H9 (cell line): ENCODE data around the gene G3BP2. TPM values are rescaled to one million over a fixed set of nuclear protein-coding genes. Genes with fewer than 3 reads are reported as not detected.

ENCODE experiments used
- DNase-seq: peaks from one replicate; pipeline ENCODE4 v3.0.0-alpha.2; 2017
- H2AFZ ChIP-seq: one replicate; pipeline ENCODE4 v1.6.1; 2013; ENCODE audit warnings: mild to moderate bottlenecking, low read length, control low read depth, moderate library complexity
- H2AK5ac ChIP-seq: 2 replicates; pipeline ENCODE4 v1.6.1; 2013; ENCODE audit warnings: low read length, control low read depth, mixed read lengths; ENCODE audit not compliant: insufficient read length
- H2BK120ac ChIP-seq: one replicate; pipeline ENCODE4 v1.6.1; 2013; ENCODE audit warnings: low read depth, mild to moderate bottlenecking, low read length, control low read depth, inconsistent platforms; ENCODE audit not compliant: poor library complexity, severe bottlenecking
- H2BK12ac ChIP-seq: 2 replicates; pipeline ENCODE4 v1.6.1; 2013; ENCODE audit warnings: low read length, control low read depth, mixed read lengths, low read depth; ENCODE audit not compliant: insufficient read length
- H2BK15ac ChIP-seq: 2 replicates; pipeline ENCODE4 v1.6.1; 2013; ENCODE audit warnings: low read depth, low read length, control low read depth
- H2BK20ac ChIP-seq: one replicate; pipeline ENCODE4 v1.6.1; 2013; ENCODE audit warnings: low read depth, mild to moderate bottlenecking, low read length, control low read depth, inconsistent platforms; ENCODE audit not compliant: poor library complexity, severe bottlenecking
- H2BK5ac ChIP-seq: 2 replicates; pipeline ENCODE4 v1.6.1; 2013; ENCODE audit warnings: low read length, control low read depth, mixed read lengths; ENCODE audit not compliant: insufficient read length
- H3K14ac ChIP-seq: 2 replicates; pipeline ENCODE4 v1.6.1; 2013; ENCODE audit warnings: low read length, control low read depth; ENCODE audit not compliant: insufficient read depth
- H3K18ac ChIP-seq: 2 replicates; pipeline ENCODE4 v1.6.1; 2013; ENCODE audit warnings: low read depth, mild to moderate bottlenecking, mixed read lengths, low read length, control low read depth; ENCODE audit not compliant: insufficient read length
- H3K23ac ChIP-seq: 2 replicates; pipeline ENCODE4 v1.6.1; 2013; ENCODE audit warnings: low read length, control low read depth, mixed read lengths, low read depth; ENCODE audit not compliant: insufficient read length
- H3K23me2 ChIP-seq: 2 replicates; pipeline ENCODE4 v1.6.1; 2013; ENCODE audit warnings: low read depth, mild to moderate bottlenecking, mixed read lengths, low read length, control low read depth; ENCODE audit not compliant: insufficient read length, poor library complexity, severe bottlenecking
- H3K27ac ChIP-seq: 2 replicates; pipeline ENCODE4 v1.5.1; 2013; ENCODE audit warnings: low read length, control low read depth, mixed read lengths, low read depth; ENCODE audit not compliant: insufficient read length
- H3K27me3 ChIP-seq: 2 replicates; pipeline ENCODE4 v1.6.1; 2013; ENCODE audit warnings: low read length, control low read depth, inconsistent platforms; ENCODE audit not compliant: insufficient read depth
- H3K4ac ChIP-seq: 2 replicates; pipeline ENCODE4 v1.6.1; 2013; ENCODE audit warnings: low read depth, mild to moderate bottlenecking, control low read depth, inconsistent platforms, low read length, moderate library complexity
- H3K4me1 ChIP-seq: 2 replicates; pipeline ENCODE4 v1.6.1; 2013; ENCODE audit warnings: low read length, control low read depth, inconsistent platforms; ENCODE audit not compliant: insufficient read depth
- H3K4me2 ChIP-seq: 2 replicates; pipeline ENCODE4 v1.6.1; 2013; ENCODE audit warnings: low read length, control low read depth, mixed read lengths; ENCODE audit not compliant: insufficient read length, insufficient read depth
- H3K56ac ChIP-seq: 2 replicates; pipeline ENCODE4 v1.6.1; 2013; ENCODE audit warnings: low read depth, mild to moderate bottlenecking, mixed read lengths, low read length, control low read depth; ENCODE audit not compliant: insufficient read length
- H3K79me1 ChIP-seq: 2 replicates; pipeline ENCODE4 v1.6.1; 2013; ENCODE audit warnings: low read depth, mild to moderate bottlenecking, moderate library complexity, low read length, control low read depth, inconsistent platforms; ENCODE audit not compliant: insufficient read depth, poor library complexity, severe bottlenecking
- H3K79me2 ChIP-seq: 2 replicates; pipeline ENCODE4 v1.6.1; 2013; ENCODE audit warnings: low read length, control low read depth, inconsistent platforms; ENCODE audit not compliant: insufficient read depth
- H3K9ac ChIP-seq: 2 replicates; pipeline ENCODE4 v1.6.1; 2013; ENCODE audit warnings: low read length, control low read depth, mixed read lengths; ENCODE audit not compliant: insufficient read length; ENCODE audit errors: extremely low read depth
- H3K9me3 ChIP-seq: one replicate; pipeline ENCODE4 v1.6.1; 2013; ENCODE audit warnings: low read depth, low read length, inconsistent platforms; ENCODE audit not compliant: control insufficient read depth
- H3T11ph ChIP-seq: one replicate; pipeline ENCODE4 v1.6.1; 2013; ENCODE audit warnings: mild to moderate bottlenecking, low read length, control low read depth, inconsistent platforms
- H4K20me1 ChIP-seq: one replicate; pipeline ENCODE4 v1.6.1; 2013; ENCODE audit not compliant: control insufficient read depth, insufficient read length, insufficient read depth
- H4K5ac ChIP-seq: 2 replicates; pipeline ENCODE4 v1.6.1; 2013; ENCODE audit warnings: low read depth, mild to moderate bottlenecking, mixed read lengths, low read length, control low read depth; ENCODE audit not compliant: insufficient read length
- H4K8ac ChIP-seq: replicated peaks from 2 replicates; pipeline ENCODE4 v1.6.1; 2013; ENCODE audit warnings: low read length, control low read depth, mixed read lengths, low read depth; ENCODE audit not compliant: insufficient read length
- H4K91ac ChIP-seq: 2 replicates; pipeline ENCODE4 v1.6.1; 2013; ENCODE audit warnings: low read depth, mild to moderate bottlenecking, moderate library complexity, mixed read lengths, low read length, control low read depth; ENCODE audit not compliant: insufficient read length
- H3K27ac Mint-ChIP-seq, 3 experiments: 2 replicates in 2 of 3; 3 replicates in 1 of 3; pipeline ENCODE4 v1.8.0; 2020 to 2021; ENCODE audit warnings: mixed read lengths in 3 of 3, mild to moderate bottlenecking in 1 of 3, moderate library complexity in 1 of 3
- H3K27me3 Mint-ChIP-seq: 2 replicates; pipeline ENCODE4 v1.8.0; 2021; ENCODE audit warnings: low read depth, mild to moderate bottlenecking, moderate library complexity, mixed read lengths
- H3K36me3 Mint-ChIP-seq, 3 experiments: 2 replicates in 2 of 3; 3 replicates in 1 of 3; pipeline ENCODE4 v1.8.0; 2020 to 2021; ENCODE audit warnings: low read depth in 3 of 3, mixed read lengths in 3 of 3; ENCODE audit not compliant: insufficient read depth in 1 of 3
- H3K4me1 Mint-ChIP-seq, 2 experiments: 2 replicates each; pipeline ENCODE4 v1.8.0; 2020; ENCODE audit warnings: mixed read lengths in 2 of 2
- H3K4me3 Mint-ChIP-seq, 2 experiments: 2 replicates in 1 of 2; 3 replicates in 1 of 2; pipeline ENCODE4 v1.8.0; 2020 to 2021; ENCODE audit warnings: mild to moderate bottlenecking in 2 of 2, mixed read lengths in 2 of 2, moderate library complexity in 1 of 2
- H3K9me3 Mint-ChIP-seq, 2 experiments: 2 replicates in 1 of 2; 3 replicates in 1 of 2; pipeline ENCODE4 v1.8.0; 2020; ENCODE audit warnings: mild to moderate bottlenecking in 2 of 2, mixed read lengths in 2 of 2, moderate library complexity in 1 of 2
- WGBS: extraction: QIAGEN DNeasy Blood & Tissue Kit; methylation state at CpG from one replicate; pipeline ENCODE4 v1.1.7; 2013; ENCODE audit warnings: missing lambda C conversion rate, low lambda C conversion rate, mixed read lengths; ENCODE audit not compliant: insufficient read length; ENCODE audit errors: extremely low coverage; 5-methylcytosine and 5-hydroxymethylcytosine counted together
- total RNA-seq: library from RNA; stranded (reverse); gene quantifications from 2 replicates; pipeline ENCODE4 v1.2.1, GENCODE V29; 2021
- TF ChIP-seq, protein P1 (sequence below): fragments of 200-600 bp; sonication (generic); conservative IDR thresholded peaks from 3 replicates; pipeline ENCODE4 v1.8.0; 2021; ENCODE audit warnings: antibody characterized with exemption, mild to moderate bottlenecking

Gene G3BP2
- total RNA-seq, 1 experiment from 2014 or later: 405 TPM

DNA sequence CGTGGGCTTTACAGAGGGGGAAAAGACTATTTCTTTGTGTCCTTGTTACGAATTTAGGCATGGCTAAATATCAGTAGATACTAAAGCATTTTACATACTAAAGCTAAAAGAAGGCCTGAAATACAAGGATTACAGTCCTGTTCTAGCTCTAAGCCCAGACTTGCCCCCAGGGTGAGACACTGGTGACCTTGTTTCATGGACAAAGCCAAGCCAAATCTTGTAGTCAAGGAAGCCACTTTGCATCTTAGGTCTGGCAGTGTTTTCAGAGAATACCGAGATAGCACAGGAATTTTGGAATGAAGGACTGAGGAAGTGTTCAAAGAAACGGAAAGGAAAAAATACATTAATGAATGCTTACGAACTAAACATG is 733 bp upstream of the G3BP2 start:
- no peak overlapping the region for H3T11ph ChIP-seq
- peaks cover 3% of the 10 kb centered on the region for H3K4me1 ChIP-seq
- H3K4ac ChIP-seq: no peak overlapping the region
- WGBS: no CpG with 5 or more reads among the region's 5 CpGs
- peak overlapping the region; percentile 82 for H3K9ac ChIP-seq
- H3K27ac ChIP-seq: peak overlapping the region; percentile 95
- Mint-ChIP-seq H3K36me3 (peaks cover 0 to 16% (median 15%) of the 10 kb centered on the region in 3 experiments; a peak in 4 of 7 replicates), H3K4me3 (peak overlapping the region; percentile 97 to 98), H3K27ac (peak overlapping the region; percentile 97 to 99 (median 99)), H3K27me3 (peaks cover 3% of the 10 kb centered on the region; the same call in 1 of the 2 replicates), H3K4me1 (peaks cover 40 to 49% of the 10 kb centered on the region in 2 experiments), H3K9me3 (no peaks in the 10 kb centered on the region)
- H3K18ac ChIP-seq: peak overlapping the region; percentile 12
- peak overlapping the region; percentile 16 for H2BK120ac ChIP-seq
- H3K23me2 ChIP-seq: peaks cover 4% of the 10 kb centered on the region
- no peaks in the 10 kb centered on the region for H3K27me3 ChIP-seq
- TF ChIP-seq, protein P1, sequence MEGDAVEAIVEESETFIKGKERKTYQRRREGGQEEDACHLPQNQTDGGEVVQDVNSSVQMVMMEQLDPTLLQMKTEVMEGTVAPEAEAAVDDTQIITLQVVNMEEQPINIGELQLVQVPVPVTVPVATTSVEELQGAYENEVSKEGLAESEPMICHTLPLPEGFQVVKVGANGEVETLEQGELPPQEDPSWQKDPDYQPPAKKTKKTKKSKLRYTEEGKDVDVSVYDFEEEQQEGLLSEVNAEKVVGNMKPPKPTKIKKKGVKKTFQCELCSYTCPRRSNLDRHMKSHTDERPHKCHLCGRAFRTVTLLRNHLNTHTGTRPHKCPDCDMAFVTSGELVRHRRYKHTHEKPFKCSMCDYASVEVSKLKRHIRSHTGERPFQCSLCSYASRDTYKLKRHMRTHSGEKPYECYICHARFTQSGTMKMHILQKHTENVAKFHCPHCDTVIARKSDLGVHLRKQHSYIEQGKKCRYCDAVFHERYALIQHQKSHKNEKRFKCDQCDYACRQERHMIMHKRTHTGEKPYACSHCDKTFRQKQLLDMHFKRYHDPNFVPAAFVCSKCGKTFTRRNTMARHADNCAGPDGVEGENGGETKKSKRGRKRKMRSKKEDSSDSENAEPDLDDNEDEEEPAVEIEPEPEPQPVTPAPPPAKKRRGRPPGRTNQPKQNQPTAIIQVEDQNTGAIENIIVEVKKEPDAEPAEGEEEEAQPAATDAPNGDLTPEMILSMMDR: no peak
- H3K4me2 ChIP-seq: peak overlapping the region; percentile 63
- H3K14ac ChIP-seq: no peak overlapping the region; the same call in 1 of the 2 replicates
- no peak overlapping the region for H2BK12ac ChIP-seq
- H3K79me2 ChIP-seq: peaks cover 44% of the 10 kb centered on the region
- no peak overlapping the region for H2AFZ ChIP-seq
- no peaks in the 10 kb centered on the region for H3K9me3 ChIP-seq
- H2BK20ac ChIP-seq: no peak overlapping the region
- no peak overlapping the region for H3K56ac ChIP-seq
- H2AK5ac ChIP-seq: no peak overlapping the region
- H4K91ac ChIP-seq: no peak overlapping the region
- H2BK15ac ChIP-seq: no peak overlapping the region
- peak overlapping the region; percentile 72 for H4K5ac ChIP-seq
- H3K23ac ChIP-seq: no peak overlapping the region
- no peak overlapping the region for H4K8ac ChIP-seq
- no peaks in the 10 kb centered on the region for H3K79me1 ChIP-seq
- H2BK5ac ChIP-seq: no peak overlapping the region
- H4K20me1 ChIP-seq: no peaks in the 10 kb centered on the region
- DNase-seq: no peak
